ENCODE measurements around the gene EEF1A2. TPM values are rescaled to one million over a fixed set of nuclear protein-coding genes. Genes with fewer than 3 reads are reported as not detected.

Gene EEF1A2
- polyA plus RNA-seq, 2 of the 4 experiments (the other 2 are of a cell fraction): 16.3 to 129 TPM

GRCh38 chr20:63463400-63464288 is 35.2 kb downstream of the EEF1A2 start:
- ChIA-PET CTCF (interaction anchor here (1.0 to 2.1 kb wide), 4 partner anchors 28 to 239 kb away, joined by 3 to 6 read pairs (median 4); no protein-coding TSS in a partner anchor), POLR2A (interaction anchor here (0.6 to 1.2 kb wide), 2 partner anchors 57 to 58 kb away, joined by 3 read pairs; no protein-coding TSS in a partner anchor)
- H3K4me3 ChIP-seq: no peak overlapping the region
- H3K4me2 ChIP-seq: no peak overlapping the region
- no peak overlapping the region for H3K27ac ChIP-seq
- no peak for DNase-seq (ENCODE audit: low read depth in 1 of 2, low spot score in 1 of 2)
- TF ChIP-seq TFCP2L1 (CRISPR knock-in tag; IDR thresholded peaks at IDR 0.05) (no peak), FOSB (CRISPR knock-in tag; IDR thresholded peaks at IDR 0.05) (no peak), JUN (IDR thresholded peaks at IDR 0.05) (no peak), JUNB (IDR thresholded peaks at IDR 0.05) (no peak)
- H3K9me3 ChIP-seq: no peaks in the 10 kb centered on the region
- no peaks in the 10 kb centered on the region for H3K4me1 ChIP-seq
- peak in 1 of 2 experiments; percentile 17; a peak in 1 of 6 replicates for ATAC-seq
- no peak for FAIRE-seq
- 15% methylated on average over 17 of the region's 22 CpGs for WGBS (ENCODE audit: missing lambda C conversion rate)

- no peak for TF ChIP-seq CTCF (IDR thresholded peaks at IDR 0.05)
- no peak for TF ChIP-seq EHMT2 (IDR thresholded peaks at IDR 0.05; ENCODE audit: low read depth)
- TF ChIP-seq FOXS1 (CRISPR knock-in tag; IDR thresholded peaks at IDR 0.05): no peak
- TF ChIP-seq ZC3H11A (IDR thresholded peaks at IDR 0.05): no peak
- TF ChIP-seq, protein P1, sequence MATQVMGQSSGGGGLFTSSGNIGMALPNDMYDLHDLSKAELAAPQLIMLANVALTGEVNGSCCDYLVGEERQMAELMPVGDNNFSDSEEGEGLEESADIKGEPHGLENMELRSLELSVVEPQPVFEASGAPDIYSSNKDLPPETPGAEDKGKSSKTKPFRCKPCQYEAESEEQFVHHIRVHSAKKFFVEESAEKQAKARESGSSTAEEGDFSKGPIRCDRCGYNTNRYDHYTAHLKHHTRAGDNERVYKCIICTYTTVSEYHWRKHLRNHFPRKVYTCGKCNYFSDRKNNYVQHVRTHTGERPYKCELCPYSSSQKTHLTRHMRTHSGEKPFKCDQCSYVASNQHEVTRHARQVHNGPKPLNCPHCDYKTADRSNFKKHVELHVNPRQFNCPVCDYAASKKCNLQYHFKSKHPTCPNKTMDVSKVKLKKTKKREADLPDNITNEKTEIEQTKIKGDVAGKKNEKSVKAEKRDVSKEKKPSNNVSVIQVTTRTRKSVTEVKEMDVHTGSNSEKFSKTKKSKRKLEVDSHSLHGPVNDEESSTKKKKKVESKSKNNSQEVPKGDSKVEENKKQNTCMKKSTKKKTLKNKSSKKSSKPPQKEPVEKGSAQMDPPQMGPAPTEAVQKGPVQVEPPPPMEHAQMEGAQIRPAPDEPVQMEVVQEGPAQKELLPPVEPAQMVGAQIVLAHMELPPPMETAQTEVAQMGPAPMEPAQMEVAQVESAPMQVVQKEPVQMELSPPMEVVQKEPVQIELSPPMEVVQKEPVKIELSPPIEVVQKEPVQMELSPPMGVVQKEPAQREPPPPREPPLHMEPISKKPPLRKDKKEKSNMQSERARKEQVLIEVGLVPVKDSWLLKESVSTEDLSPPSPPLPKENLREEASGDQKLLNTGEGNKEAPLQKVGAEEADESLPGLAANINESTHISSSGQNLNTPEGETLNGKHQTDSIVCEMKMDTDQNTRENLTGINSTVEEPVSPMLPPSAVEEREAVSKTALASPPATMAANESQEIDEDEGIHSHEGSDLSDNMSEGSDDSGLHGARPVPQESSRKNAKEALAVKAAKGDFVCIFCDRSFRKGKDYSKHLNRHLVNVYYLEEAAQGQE (IDR thresholded peaks at IDR 0.05): no peak
- TF ChIP-seq RFX5 (IDR thresholded peaks at IDR 0.05): no peak
- no peak for TF ChIP-seq EHF (CRISPR knock-in tag; IDR thresholded peaks at IDR 0.05)
- TF ChIP-seq MAFK (IDR thresholded peaks at IDR 0.05; ENCODE audit: partially characterized antibody): no peak
- no peak for TF ChIP-seq KDM5A (IDR thresholded peaks at IDR 0.05)
- no peak for TF ChIP-seq POLR2AphosphoS2 (conservative IDR thresholded peaks at IDR 0.05; ENCODE audit: low read length)
- no peak for TF ChIP-seq BCL3 (IDR thresholded peaks at IDR 0.05)
- no peak for TF ChIP-seq EP300 (IDR thresholded peaks at IDR 0.05)
- no peak for TF ChIP-seq CEBPB (IDR thresholded peaks at IDR 0.05)
- no peak for TF ChIP-seq MAX (IDR thresholded peaks at IDR 0.05)
- no peak for TF ChIP-seq ZNF302 (CRISPR knock-in tag; IDR thresholded peaks at IDR 0.05)
- TF ChIP-seq NPAS2 (CRISPR knock-in tag; IDR thresholded peaks at IDR 0.05; ENCODE audit: borderline replicate concordance): no peak
- no peak for TF ChIP-seq CHD4 (IDR thresholded peaks at IDR 0.05; ENCODE audit: borderline replicate concordance)
- no peak overlapping the region for H3K27ac ChIP-seq
- WGBS (ENCODE audit: missing lambda C conversion rate): 12% methylated on average over 2 of the region's 2 CpGs
- CTCF ChIA-PET: no interaction called here
- POLR2A ChIA-PET: no interaction called here
- FAIRE-seq (no peak), DNase-seq (ENCODE audit: low read depth in 1 of 2, low spot score in 1 of 2) (no peak), ATAC-seq (no peak)
- H3K4me2 ChIP-seq: no peak overlapping the region
- no peak overlapping the region for H3K4me3 ChIP-seq
- peaks cover 7% of the 10 kb centered on the region for H3K4me1 ChIP-seq
- H3K9me3 ChIP-seq: no peaks in the 10 kb centered on the region
Observed at GRCh38 chr20:63462244-63462643, 36.6 kb downstream of the EEF1A2 start.
